Lung microvascular endothelial cell (primary cell): ENCODE measurements around the gene HK1. TPM values are rescaled to one million over a fixed set of nuclear protein-coding genes. Genes with fewer than 3 reads are reported as not detected.
"Not testable (repeated sequence)": the region's sequence is repeated elsewhere in the genome, so short reads cannot be mapped to it uniquely, and the experiment has no call there.

Experiments
- DNase-seq, 2 donors: peaks; one replicate each; pipeline versions ENCODE4 v3.0.0 to v3.0.0-alpha.2; 2010; ENCODE audit warnings: low read depth in 2 of 2
- total RNA-seq: library from RNA; depleted of rRNA; stranded (reverse); fragments of >200 nt; gene quantifications from 2 replicates; pipeline ENCODE4 v1.2.1, GENCODE V29; 2014

Gene HK1
- total RNA-seq, 1 donor from 2014 or later = 86.7 TPM

DNA sequence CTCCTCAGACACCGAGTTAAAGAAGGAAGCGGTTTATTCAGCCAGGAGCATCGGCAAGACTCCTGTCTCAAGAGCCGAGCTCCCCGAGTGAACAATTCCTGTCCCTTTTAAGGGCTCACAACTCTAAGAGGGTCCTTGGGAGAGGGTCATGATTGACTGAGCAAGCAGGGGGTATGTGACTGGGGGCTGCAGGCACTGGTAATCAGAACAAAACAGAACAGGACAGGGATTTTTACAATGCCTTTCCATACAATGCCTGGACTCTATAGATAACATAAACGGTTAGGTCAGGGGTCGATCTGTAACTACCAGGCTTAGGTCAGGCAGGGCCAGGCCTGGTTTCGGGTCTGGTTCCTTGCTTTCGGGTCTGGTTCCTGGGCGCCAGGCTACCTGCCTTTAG is 30.0 kb downstream of the HK1 start:
- DNase-seq = not testable (repeated sequence)

DNA sequence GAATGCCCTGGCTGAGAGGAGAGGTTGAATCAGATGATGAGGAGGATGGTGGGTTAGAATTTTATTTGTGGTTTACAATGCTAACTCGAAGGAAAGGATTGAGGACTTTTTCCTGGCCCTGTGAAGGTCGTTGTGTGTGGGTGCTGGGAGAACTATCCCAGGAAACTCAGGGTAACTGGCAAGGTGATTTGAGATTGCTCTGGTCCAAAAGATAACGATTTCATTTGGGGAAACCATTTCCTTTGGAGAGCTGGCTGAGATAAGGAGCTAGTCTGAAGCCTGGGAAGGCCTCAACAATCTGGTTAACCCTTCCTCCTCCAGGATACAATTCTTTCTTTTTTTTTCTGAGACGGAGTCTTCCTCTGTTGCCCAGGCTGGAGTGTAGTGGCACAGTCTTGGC is 33.0 kb downstream of the HK1 start:
- DNase-seq = no peak

GRCh38 chr10:69312528-69312927 is 34.2 kb downstream of the HK1 start:
- no peak for DNase-seq

DNA sequence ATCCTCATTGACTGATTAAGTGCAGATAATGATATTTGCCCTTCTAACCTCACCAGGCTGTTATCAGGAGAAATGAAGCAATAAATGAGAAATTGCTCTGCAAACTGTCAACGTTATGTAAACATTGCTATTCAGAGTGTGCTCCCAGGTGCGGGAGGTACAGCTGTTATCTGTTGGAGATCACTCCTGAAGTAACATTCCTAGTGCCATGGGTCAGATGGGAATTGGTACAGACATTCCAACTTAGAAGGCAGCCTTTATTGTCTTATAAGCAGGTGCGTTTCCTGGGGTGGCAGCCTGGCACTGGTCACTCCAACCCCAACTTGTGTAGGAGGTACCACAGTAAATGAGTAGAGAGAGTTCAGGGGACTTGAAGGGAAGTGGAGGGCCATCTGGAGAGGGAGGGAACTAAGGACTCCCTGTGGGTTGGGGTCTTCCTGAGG is 36.8 kb downstream of the HK1 start:
- no peak for DNase-seq

DNA sequence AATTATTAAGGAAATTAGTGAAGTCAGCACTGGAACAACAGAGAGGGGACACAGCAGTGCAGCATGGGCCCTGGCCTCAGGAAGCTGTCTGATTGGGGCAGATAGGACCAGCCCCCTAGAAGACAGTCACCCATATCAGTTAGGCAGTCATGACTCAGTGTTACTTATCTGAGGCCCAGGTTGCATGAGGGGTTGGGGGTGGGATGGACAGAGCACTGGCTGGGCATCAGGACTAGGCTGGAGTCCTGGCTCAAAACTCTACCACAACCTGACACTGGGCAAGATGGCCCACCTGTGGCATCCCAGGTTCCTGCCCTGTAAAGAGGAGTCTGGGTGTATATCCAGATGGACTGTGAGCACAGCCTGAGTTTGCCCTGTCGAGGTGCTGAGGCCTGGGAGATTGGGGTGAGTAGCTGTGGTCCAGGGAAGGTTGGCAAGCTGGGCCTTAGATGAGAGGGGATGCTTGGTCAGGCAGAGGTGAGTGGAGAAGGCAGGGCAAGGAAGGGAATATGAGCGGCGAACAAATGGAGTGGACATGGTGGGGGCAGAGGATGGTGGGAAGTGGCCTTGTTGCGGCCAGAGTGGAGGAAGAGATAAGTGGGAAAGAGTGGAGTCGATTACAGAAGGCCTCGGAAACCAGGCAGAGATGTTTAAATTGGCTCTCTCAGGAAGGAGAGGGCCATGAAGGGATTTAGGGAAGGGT is 37.5 kb downstream of the HK1 start:
- no peak for DNase-seq

- peak in 1 of 2 donors; percentile 74 for DNase-seq
Measured at GRCh38 chr10:69316313-69317059, 38.2 kb downstream of the HK1 start.

- DNase-seq = no peak
Measured at GRCh38 chr10:69317175-69317604, 38.9 kb downstream of the HK1 start.

- no peak for DNase-seq
Measured at GRCh38 chr10:69317626-69318105, 39.4 kb downstream of the HK1 start.

DNA sequence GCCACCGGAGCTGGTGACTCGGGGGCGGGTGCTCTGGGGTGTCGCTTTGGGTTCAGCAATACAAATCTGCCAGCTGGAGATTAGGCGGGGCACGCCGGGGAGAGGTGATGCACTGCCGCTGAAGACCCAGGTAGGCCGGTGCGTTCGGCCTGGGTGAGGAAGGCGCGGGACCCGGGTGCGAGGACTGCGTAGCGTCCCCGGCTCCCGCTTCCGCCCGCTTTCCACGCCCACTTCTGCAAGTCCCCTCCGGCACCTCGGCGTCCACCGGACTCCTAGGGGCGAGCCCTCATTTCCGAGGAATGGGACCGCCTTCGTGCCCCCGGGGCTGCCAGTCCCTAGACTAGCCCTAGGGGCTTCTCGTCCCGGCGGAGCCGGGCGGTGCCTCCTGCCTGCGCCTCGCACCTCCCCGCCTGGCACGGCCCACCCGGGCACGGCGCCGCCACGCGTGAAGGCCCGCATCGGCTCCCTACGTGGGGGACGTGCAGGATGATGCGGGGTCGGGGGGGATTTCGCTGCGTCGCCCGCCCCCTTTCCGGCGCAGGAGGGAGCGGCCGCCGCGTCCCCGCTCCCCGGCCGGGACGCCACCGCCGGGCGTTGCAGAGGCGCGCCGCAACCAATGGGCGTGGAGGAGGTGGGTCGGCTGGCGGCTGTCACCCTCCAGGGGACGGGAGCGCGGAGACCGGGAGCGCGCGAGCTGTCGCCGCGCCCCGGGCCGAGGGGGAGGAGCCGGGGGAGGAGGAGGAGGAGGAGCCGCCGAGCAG is 40.0 kb downstream of the HK1 start:
- peak; percentile 83 to 93 for DNase-seq

- peak; percentile 80 to 88 for DNase-seq
Measured at GRCh38 chr10:69318867-69319727, 40.8 kb downstream of the HK1 start.

DNA sequence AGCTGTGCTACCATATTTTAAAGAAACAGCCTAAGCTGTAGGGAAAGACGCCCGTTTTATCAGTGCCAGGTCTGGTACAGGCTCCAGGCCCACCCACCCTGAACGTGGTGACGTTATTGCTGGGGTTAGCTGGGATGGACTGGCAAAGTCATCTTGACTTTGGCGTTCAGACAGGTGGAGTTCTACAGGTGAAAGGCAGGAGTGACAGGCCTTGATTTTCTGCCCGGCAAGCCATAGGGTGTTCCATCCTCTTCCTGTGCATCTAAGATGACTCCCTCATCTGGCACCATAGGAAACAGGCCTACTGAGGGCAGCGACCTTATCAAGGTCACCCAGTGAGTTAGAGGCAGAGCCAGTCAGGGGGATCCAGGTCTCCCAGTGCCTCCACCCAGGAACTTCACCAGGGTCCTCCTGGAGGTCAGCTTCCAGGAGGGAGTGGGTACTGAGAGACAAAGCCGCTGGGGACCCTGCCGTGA is 41.6 kb downstream of the HK1 start:
- DNase-seq = no peak

GRCh38 chr10:69320521-69320920 is 42.2 kb downstream of the HK1 start:
- DNase-seq = no peak

DNA sequence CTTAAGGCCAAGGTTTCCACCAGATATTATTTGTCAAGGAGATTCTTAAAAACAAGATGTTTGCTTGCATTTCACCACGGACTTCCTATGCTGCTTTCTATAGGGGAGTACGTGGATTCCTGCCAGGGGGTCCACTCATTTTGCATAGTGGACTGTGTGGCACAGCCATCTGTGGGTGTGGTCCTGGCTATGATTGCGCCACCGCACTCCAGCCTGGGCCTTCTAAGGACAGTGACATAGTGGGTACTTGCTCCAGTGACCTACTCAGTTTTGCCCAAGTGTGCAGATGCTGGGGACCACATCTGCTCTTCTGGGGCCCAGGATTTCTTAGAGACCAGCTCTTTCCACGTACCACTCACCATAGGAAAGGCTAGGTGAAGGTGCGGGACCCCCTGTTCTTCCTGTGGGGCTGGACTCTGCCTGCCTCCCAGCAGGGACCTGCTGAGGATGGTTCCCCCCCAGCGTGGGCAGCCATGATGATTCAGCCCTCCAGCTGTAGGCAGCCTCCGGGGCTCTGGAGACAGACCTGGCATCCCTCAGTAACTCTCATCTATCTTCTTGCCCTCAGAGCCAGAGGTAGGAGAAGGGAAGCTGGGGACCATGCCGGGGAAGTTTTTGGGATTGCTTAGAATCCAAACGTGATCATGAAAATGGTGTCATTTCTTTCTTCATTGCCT is 42.9 kb downstream of the HK1 start:
- no peak for DNase-seq

- peak in 1 of 2 donors; percentile 79 for DNase-seq
Measured at GRCh38 chr10:69321865-69322264, 43.6 kb downstream of the HK1 start.

GRCh38 chr10:69322346-69322745 is 44.0 kb downstream of the HK1 start:
- not testable (repeated sequence) for DNase-seq

GRCh38 chr10:69323622-69324021 is 45.3 kb downstream of the HK1 start:
- DNase-seq = no peak

- DNase-seq = no peak
Measured at GRCh38 chr10:69324583-69324982, 46.3 kb downstream of the HK1 start.

DNA sequence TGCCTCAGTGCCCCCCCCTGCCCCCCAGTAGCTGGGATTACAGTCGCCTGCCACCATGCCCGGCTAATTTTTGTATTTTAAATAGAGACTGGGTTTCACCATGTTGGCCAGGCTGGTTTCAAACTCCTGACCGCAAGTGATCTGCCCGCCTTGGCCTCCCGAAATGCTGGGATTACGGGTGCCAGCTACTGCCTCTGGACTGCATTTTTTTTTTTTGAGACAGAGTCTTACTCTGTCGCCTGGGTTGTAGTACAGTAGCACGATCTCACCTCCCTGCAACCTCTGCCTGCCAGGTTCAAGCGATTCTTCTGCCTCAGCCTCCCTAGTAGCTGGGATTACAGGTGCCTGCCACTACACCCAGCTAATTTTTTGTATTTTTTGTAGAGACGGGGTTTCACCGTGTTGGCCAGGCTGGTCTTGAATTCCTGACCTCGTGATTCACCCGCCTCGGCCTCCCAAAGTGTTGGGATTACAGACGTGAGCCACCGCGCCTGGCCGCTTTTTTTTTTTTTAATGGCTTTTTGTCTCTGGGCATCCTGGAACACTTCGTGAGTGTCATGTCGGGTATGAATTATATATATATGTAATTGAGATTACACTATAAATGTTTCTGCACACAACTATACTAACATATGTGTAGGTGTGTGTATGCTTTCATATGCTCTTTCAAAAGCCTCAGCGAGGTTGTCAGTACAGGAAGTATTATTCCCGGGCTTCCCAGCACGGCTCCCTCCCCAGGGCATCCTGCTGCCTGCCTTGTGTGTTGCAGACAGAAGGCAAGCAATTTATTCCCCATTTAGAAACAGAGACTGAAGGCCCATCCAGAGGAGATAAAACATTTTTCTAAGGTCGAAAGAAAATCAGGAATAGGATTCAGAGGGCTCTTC is 47.6 kb downstream of the HK1 start:
- DNase-seq = peak; percentile 49 to 69

- no peak for DNase-seq
Measured at GRCh38 chr10:69326692-69327091, 48.4 kb downstream of the HK1 start.
